ENCODE data around the gene FNDC11. TPM values are rescaled to one million over a fixed set of nuclear protein-coding genes. Genes with fewer than 3 reads are reported as not detected.

The FNDC11 gene
- total RNA-seq, 4 donors from 2014 or later = 0.12 to 0.39 TPM; not detected in 2

- WGBS, 2 donors = 82 to 84% methylated on average over 28 to 30 of the region's 32 CpGs
- no peak overlapping the region for H3K4me3 ChIP-seq (ENCODE audit: low read depth, poor library complexity, severe bottlenecking)
- intact Hi-C loops (cut with DNase I; ENCODE audit: low total_unique reads) = no loop called here
- no peak for DNase-seq (ENCODE audit: low spot score in 2 of 2)
- no peak for TF ChIP-seq POLR2A (IDR thresholded peaks at IDR 0.05)
- TF ChIP-seq, protein P1, sequence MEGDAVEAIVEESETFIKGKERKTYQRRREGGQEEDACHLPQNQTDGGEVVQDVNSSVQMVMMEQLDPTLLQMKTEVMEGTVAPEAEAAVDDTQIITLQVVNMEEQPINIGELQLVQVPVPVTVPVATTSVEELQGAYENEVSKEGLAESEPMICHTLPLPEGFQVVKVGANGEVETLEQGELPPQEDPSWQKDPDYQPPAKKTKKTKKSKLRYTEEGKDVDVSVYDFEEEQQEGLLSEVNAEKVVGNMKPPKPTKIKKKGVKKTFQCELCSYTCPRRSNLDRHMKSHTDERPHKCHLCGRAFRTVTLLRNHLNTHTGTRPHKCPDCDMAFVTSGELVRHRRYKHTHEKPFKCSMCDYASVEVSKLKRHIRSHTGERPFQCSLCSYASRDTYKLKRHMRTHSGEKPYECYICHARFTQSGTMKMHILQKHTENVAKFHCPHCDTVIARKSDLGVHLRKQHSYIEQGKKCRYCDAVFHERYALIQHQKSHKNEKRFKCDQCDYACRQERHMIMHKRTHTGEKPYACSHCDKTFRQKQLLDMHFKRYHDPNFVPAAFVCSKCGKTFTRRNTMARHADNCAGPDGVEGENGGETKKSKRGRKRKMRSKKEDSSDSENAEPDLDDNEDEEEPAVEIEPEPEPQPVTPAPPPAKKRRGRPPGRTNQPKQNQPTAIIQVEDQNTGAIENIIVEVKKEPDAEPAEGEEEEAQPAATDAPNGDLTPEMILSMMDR (IDR thresholded peaks at IDR 0.05) = no peak
Measured at GRCh38 chr20:63518946-63519667, 34.9 kb upstream of the FNDC11 start.

GRCh38 chr20:63519668-63520503 is 34.1 kb upstream of the FNDC11 start:
- 1 to 3% methylated on average over 32 to 54 of the region's 72 CpGs for WGBS, 2 donors
- peak in 1 of 2 donors; percentile 60 for DNase-seq (ENCODE audit: low spot score in 2 of 2)
- no peak for TF ChIP-seq POLR2A (IDR thresholded peaks at IDR 0.05)
- TF ChIP-seq, protein P1 (IDR thresholded peaks at IDR 0.05) = no peak
- intact Hi-C loops (cut with DNase I; ENCODE audit: low total_unique reads) = no loop called here
- peak overlapping the region; percentile 63 for H3K4me3 ChIP-seq (ENCODE audit: low read depth, poor library complexity, severe bottlenecking)

DNA sequence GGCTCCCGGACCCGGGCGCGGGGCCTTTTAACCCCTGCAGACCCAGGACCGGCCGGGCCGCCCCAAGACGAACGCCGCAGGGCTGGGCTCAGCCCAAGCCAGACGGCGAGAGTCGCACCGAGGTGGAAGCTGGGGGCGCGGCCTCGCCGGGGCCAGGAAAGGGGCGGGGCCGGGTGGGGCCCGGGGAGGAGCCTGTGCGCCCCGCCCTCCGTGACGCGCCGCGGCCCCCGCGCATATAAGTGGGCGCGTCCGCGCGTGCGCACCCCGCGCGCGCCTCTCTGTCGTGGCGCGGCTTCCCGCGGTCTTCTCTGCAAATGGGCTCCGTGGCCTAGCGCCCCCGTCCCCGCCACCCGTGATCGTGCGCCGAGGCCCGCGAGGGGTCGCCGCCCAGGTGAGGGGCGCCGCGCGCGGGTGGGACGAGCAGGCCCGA is 33.4 kb upstream of the FNDC11 start, which contains the start of gene PPDPF:
PPDPF (plus strand) TSS at position 262 of the 430 bp plus-strand sequence. CDS start 544 bp downstream, outside the sequence.
- 0 to 1% methylated on average over 10 to 37 of the region's 64 CpGs for WGBS, 2 donors
- peak within 1 kb of the TSS; percentile 78 for H3K4me3 ChIP-seq (ENCODE audit: low read depth, poor library complexity, severe bottlenecking)
- TF ChIP-seq, protein P1 (IDR thresholded peaks at IDR 0.05) = no peak
- TF ChIP-seq POLR2A (IDR thresholded peaks at IDR 0.05) = peak in 1 of 2 donors; percentile 95
- DNase-seq (ENCODE audit: low spot score in 2 of 2) = peak; percentile 71 to 96
- intact Hi-C loops (cut with DNase I; ENCODE audit: low total_unique reads) = no loop called here

GRCh38 chr20:63520934-63521601 is 32.9 kb upstream of the FNDC11 start:
- intact Hi-C loops (cut with DNase I; ENCODE audit: low total_unique reads) = no loop called here
- TF ChIP-seq, protein P1 (IDR thresholded peaks at IDR 0.05) = no peak
- no peak for TF ChIP-seq POLR2A (IDR thresholded peaks at IDR 0.05)
- peak; percentile 74 to 95 for DNase-seq (ENCODE audit: low spot score in 2 of 2)

DNA sequence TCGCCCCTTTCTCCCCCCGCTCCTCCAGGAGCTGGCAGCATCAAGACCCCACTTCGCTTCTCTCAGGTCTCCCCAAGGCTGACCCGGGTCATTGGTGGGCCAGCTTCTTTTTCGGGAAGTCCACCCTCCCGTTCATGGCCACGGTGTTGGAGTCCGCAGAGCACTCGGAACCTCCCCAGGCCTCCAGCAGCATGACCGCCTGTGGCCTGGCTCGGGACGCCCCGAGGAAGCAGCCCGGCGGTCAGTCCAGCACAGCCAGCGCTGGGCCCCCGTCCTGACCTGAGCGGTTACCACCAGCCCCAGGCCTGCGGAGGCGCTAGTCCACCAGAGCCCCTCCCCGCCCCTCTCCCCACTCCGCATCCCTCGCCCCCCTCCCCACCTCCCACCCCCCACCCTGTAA is 32.4 kb upstream of the FNDC11 start:
- 26 to 33% methylated on average over 15 to 19 of the region's 23 CpGs for WGBS, 2 donors

More at GRCh38 chr20:63520934-63521601, 32.9 kb upstream of the FNDC11 start:
- peak overlapping the region; percentile 78 for H3K4me3 ChIP-seq (ENCODE audit: low read depth, poor library complexity, severe bottlenecking)
- WGBS, 2 donors = 2% methylated on average over 11 to 22 of the region's 68 CpGs

More for the DNA sequence above, 32.4 kb upstream of the FNDC11 start:
- intact Hi-C loops (cut with DNase I; ENCODE audit: low total_unique reads) = no loop called here
- peak overlapping the region; percentile 78 for H3K4me3 ChIP-seq (ENCODE audit: low read depth, poor library complexity, severe bottlenecking)
- TF ChIP-seq, protein P1 (IDR thresholded peaks at IDR 0.05) = no peak
- TF ChIP-seq POLR2A (IDR thresholded peaks at IDR 0.05) = no peak
- no peak for DNase-seq (ENCODE audit: low spot score in 2 of 2)
